ENCODE data around the gene C2CD4B.

Gene C2CD4B

DNA sequence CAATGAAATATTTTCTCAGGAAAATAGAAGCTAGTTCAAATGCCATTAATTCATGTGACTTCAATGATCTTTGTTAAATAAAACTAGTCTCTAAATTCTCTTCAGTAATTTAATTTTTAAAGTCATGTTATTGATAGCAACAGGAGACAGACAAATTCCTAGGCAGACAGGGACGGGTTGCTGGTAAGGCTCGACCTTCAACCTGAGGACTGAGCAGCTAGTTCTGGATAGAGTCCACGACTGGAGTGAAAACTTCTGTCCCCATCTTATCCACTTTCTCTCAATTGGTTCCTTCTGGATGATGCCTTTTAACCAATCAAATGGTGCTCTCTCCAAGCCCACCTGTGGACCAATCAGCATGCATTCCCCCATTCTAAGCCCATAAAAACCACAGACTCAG, 43.8 kb upstream of the C2CD4B start:
- H3K18ac ChIP-seq (ENCODE audit: low read length) = no peak overlapping the region
- H2AK5ac ChIP-seq (ENCODE audit: low read length) = no peak overlapping the region
- H3K23ac ChIP-seq (ENCODE audit: low read length) = no peak overlapping the region
- H2BK15ac ChIP-seq (replicated peaks; ENCODE audit: low read depth) = no peak overlapping the region
- WGBS (ENCODE audit: extremely low coverage, insufficient coverage, low lambda C conversion rate) = no CpG with 5 or more reads among the region's 3 CpGs
- H3K36me3 ChIP-seq (ENCODE audit: control insufficient read depth, insufficient read depth, low read length) = no peaks in the 10 kb centered on the region
- no peak overlapping the region for H3K4ac ChIP-seq (ENCODE audit: low read depth, low read length)
- no peaks in the 10 kb centered on the region for H3K79me1 ChIP-seq (ENCODE audit: low read length)
- H3K79me2 ChIP-seq (ENCODE audit: control insufficient read depth, insufficient read depth, low read length) = no peaks in the 10 kb centered on the region
- H3K56ac ChIP-seq (ENCODE audit: low read length) = no peak overlapping the region
- H3K4me2 ChIP-seq (ENCODE audit: low read length) = no peak overlapping the region
- no peak overlapping the region for H3K4me3 ChIP-seq (ENCODE audit: low read length)
- H3K9ac ChIP-seq (ENCODE audit: low read length) = no peak overlapping the region
- no peak overlapping the region for H2BK120ac ChIP-seq (ENCODE audit: low read depth, low read length)
- H3K27ac ChIP-seq (ENCODE audit: low read depth, low read length) = no peak overlapping the region
- no peaks in the 10 kb centered on the region for H3K27me3 ChIP-seq (ENCODE audit: insufficient read depth, low read length, poor library complexity)
- H2BK5ac ChIP-seq (ENCODE audit: low read length) = no peak overlapping the region
- no peak for DNase-seq
- H4K8ac ChIP-seq (ENCODE audit: low read depth, low read length) = no peak overlapping the region
- no peak overlapping the region for H4K5ac ChIP-seq (ENCODE audit: low read length)
- H3K4me1 ChIP-seq (ENCODE audit: control insufficient read depth, low read depth, low read length) = no peaks in the 10 kb centered on the region

- Histone ChIP-seq H2BK5ac (ENCODE audit: low read length) (no peak overlapping the region), H3K36me3 (ENCODE audit: control insufficient read depth, insufficient read depth, low read length) (no peaks in the 10 kb centered on the region), H3K79me2 (ENCODE audit: control insufficient read depth, insufficient read depth, low read length) (no peaks in the 10 kb centered on the region), H3K27ac (ENCODE audit: low read depth, low read length) (no peak overlapping the region), H4K8ac (ENCODE audit: low read depth, low read length) (no peak overlapping the region), H3K18ac (ENCODE audit: low read length) (no peak overlapping the region), H2AK5ac (ENCODE audit: low read length) (no peak overlapping the region), H2BK120ac (ENCODE audit: low read depth, low read length) (no peak overlapping the region), H3K4me1 (ENCODE audit: control insufficient read depth, low read depth, low read length) (no peaks in the 10 kb centered on the region), H3K4me3 (ENCODE audit: low read length) (no peak overlapping the region), H4K5ac (ENCODE audit: low read length) (no peak overlapping the region), H3K4me2 (ENCODE audit: low read length) (no peak overlapping the region), H3K27me3 (ENCODE audit: insufficient read depth, low read length, poor library complexity) (no peaks in the 10 kb centered on the region), H3K79me1 (ENCODE audit: low read length) (no peaks in the 10 kb centered on the region), H3K9ac (ENCODE audit: low read length) (no peak overlapping the region), H3K56ac (ENCODE audit: low read length) (no peak overlapping the region), H3K23ac (ENCODE audit: low read length) (no peak overlapping the region), H3K4ac (ENCODE audit: low read depth, low read length) (no peak overlapping the region), H2BK15ac (replicated peaks; ENCODE audit: low read depth) (no peak overlapping the region)
- DNase-seq = no peak
- no CpG with 5 or more reads among the region's 9 CpGs for WGBS (ENCODE audit: extremely low coverage, insufficient coverage, low lambda C conversion rate)
Measured at GRCh38 chr15:62208367-62208766, 43.3 kb upstream of the C2CD4B start.

GRCh38 chr15:62190675-62191074, 25.6 kb upstream of the C2CD4B start:
- no peak for DNase-seq
- Histone ChIP-seq H3K27ac (ENCODE audit: low read depth, low read length) (no peak overlapping the region), H4K5ac (ENCODE audit: low read length) (no peak overlapping the region), H4K8ac (ENCODE audit: low read depth, low read length) (no peak overlapping the region), H2BK5ac (ENCODE audit: low read length) (no peak overlapping the region), H2BK15ac (replicated peaks; ENCODE audit: low read depth) (no peak overlapping the region), H3K4me2 (ENCODE audit: low read length) (no peak overlapping the region), H3K27me3 (ENCODE audit: insufficient read depth, low read length, poor library complexity) (no peaks in the 10 kb centered on the region), H3K79me1 (ENCODE audit: low read length) (no peaks in the 10 kb centered on the region), H2BK120ac (ENCODE audit: low read depth, low read length) (no peak overlapping the region), H3K79me2 (ENCODE audit: control insufficient read depth, insufficient read depth, low read length) (no peaks in the 10 kb centered on the region), H3K4me3 (ENCODE audit: low read length) (no peak overlapping the region), H3K36me3 (ENCODE audit: control insufficient read depth, insufficient read depth, low read length) (no peaks in the 10 kb centered on the region), H3K23ac (ENCODE audit: low read length) (no peak overlapping the region), H3K9ac (ENCODE audit: low read length) (no peak overlapping the region), H3K4ac (ENCODE audit: low read depth, low read length) (no peak overlapping the region), H3K4me1 (ENCODE audit: control insufficient read depth, low read depth, low read length) (no peaks in the 10 kb centered on the region), H3K56ac (ENCODE audit: low read length) (no peak overlapping the region), H2AK5ac (ENCODE audit: low read length) (no peak overlapping the region), H3K18ac (ENCODE audit: low read length) (no peak overlapping the region)
- no CpG with 5 or more reads among the region's 2 CpGs for WGBS (ENCODE audit: extremely low coverage, insufficient coverage, low lambda C conversion rate)

GRCh38 chr15:62190274-62190673, 25.2 kb upstream of the C2CD4B start:
- no peak overlapping the region for H4K5ac ChIP-seq (ENCODE audit: low read length)
- H3K18ac ChIP-seq (ENCODE audit: low read length) = no peak overlapping the region
- H3K79me1 ChIP-seq (ENCODE audit: low read length) = no peaks in the 10 kb centered on the region
- H3K4me3 ChIP-seq (ENCODE audit: low read length) = no peak overlapping the region
- H3K56ac ChIP-seq (ENCODE audit: low read length) = no peak overlapping the region
- DNase-seq = peak; percentile 6
- no peaks in the 10 kb centered on the region for H3K36me3 ChIP-seq (ENCODE audit: control insufficient read depth, insufficient read depth, low read length)
- H3K4ac ChIP-seq (ENCODE audit: low read depth, low read length) = no peak overlapping the region
- no peak overlapping the region for H3K23ac ChIP-seq (ENCODE audit: low read length)
- H3K4me2 ChIP-seq (ENCODE audit: low read length) = no peak overlapping the region
- H3K9ac ChIP-seq (ENCODE audit: low read length) = no peak overlapping the region
- H3K27me3 ChIP-seq (ENCODE audit: insufficient read depth, low read length, poor library complexity) = no peaks in the 10 kb centered on the region
- no peak overlapping the region for H4K8ac ChIP-seq (ENCODE audit: low read depth, low read length)
- H2BK15ac ChIP-seq (replicated peaks; ENCODE audit: low read depth) = no peak overlapping the region
- WGBS (ENCODE audit: extremely low coverage, insufficient coverage, low lambda C conversion rate) = no CpG with 5 or more reads among the region's 2 CpGs
- H2BK5ac ChIP-seq (ENCODE audit: low read length) = no peak overlapping the region
- H3K4me1 ChIP-seq (ENCODE audit: control insufficient read depth, low read depth, low read length) = no peaks in the 10 kb centered on the region
- no peak overlapping the region for H3K27ac ChIP-seq (ENCODE audit: low read depth, low read length)
- no peaks in the 10 kb centered on the region for H3K79me2 ChIP-seq (ENCODE audit: control insufficient read depth, insufficient read depth, low read length)
- no peak overlapping the region for H2BK120ac ChIP-seq (ENCODE audit: low read depth, low read length)
- H2AK5ac ChIP-seq (ENCODE audit: low read length) = no peak overlapping the region

DNA sequence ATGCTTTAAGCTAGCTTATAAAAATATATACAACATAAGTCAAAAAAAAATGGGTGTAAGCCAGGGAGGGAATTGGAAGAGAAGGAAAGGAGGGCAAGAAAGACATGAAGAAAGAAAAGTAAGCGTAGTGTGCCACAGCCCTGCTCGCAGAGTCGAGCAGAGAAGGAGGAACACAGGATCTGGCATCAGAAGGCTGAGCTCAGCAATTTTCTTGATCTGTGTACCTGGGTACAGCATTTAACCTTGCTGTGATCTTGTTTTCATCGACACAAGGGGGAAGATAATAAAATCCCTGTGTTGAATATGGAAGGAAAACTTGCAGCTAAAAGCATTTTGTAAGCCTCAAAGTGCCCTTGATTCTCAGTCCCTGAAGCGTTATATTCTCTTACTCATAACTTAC, 23.7 kb upstream of the C2CD4B start:
- H3K79me2 ChIP-seq (ENCODE audit: control insufficient read depth, insufficient read depth, low read length) = no peaks in the 10 kb centered on the region
- no peak overlapping the region for H4K5ac ChIP-seq (ENCODE audit: low read length)
- DNase-seq = no peak
- H3K18ac ChIP-seq (ENCODE audit: low read length) = no peak overlapping the region
- H2BK120ac ChIP-seq (ENCODE audit: low read depth, low read length) = no peak overlapping the region
- H4K8ac ChIP-seq (ENCODE audit: low read depth, low read length) = no peak overlapping the region
- H3K9ac ChIP-seq (ENCODE audit: low read length) = no peak overlapping the region
- H3K4me2 ChIP-seq (ENCODE audit: low read length) = no peak overlapping the region
- H3K4me1 ChIP-seq (ENCODE audit: control insufficient read depth, low read depth, low read length) = no peaks in the 10 kb centered on the region
- H2BK15ac ChIP-seq (replicated peaks; ENCODE audit: low read depth) = no peak overlapping the region
- no peaks in the 10 kb centered on the region for H3K79me1 ChIP-seq (ENCODE audit: low read length)
- H3K4ac ChIP-seq (ENCODE audit: low read depth, low read length) = no peak overlapping the region
- no peaks in the 10 kb centered on the region for H3K36me3 ChIP-seq (ENCODE audit: control insufficient read depth, insufficient read depth, low read length)
- H3K27me3 ChIP-seq (ENCODE audit: insufficient read depth, low read length, poor library complexity) = no peaks in the 10 kb centered on the region
- no peak overlapping the region for H3K56ac ChIP-seq (ENCODE audit: low read length)
- H3K23ac ChIP-seq (ENCODE audit: low read length) = no peak overlapping the region
- H2BK5ac ChIP-seq (ENCODE audit: low read length) = no peak overlapping the region
- no CpG with 5 or more reads among the region's 5 CpGs for WGBS (ENCODE audit: extremely low coverage, insufficient coverage, low lambda C conversion rate)
- no peak overlapping the region for H3K4me3 ChIP-seq (ENCODE audit: low read length)
- H3K27ac ChIP-seq (ENCODE audit: low read depth, low read length) = no peak overlapping the region
- H2AK5ac ChIP-seq (ENCODE audit: low read length) = no peak overlapping the region

DNA sequence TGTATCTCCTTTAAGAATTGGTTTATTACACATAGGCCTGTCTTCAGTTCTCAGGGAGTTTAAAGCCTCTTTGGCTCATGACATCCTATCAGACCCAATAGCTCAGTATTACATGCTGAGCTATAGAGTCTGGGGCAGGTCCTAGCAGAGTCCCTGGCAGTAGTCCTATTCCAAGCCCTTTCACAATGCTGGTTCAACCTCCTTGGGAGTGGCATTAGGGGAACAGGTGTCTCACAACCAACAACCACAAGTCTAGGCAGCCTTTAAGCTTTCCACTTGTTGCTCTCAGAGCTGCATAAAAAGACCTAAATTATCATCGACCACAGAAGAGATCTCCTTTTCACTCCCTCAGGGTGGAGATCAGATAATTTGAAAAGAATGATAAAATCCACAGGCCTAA, 22.8 kb upstream of the C2CD4B start:
- Histone ChIP-seq H2BK120ac (ENCODE audit: low read depth, low read length) (no peak overlapping the region), H3K4me1 (ENCODE audit: control insufficient read depth, low read depth, low read length) (no peaks in the 10 kb centered on the region), H3K79me1 (ENCODE audit: low read length) (no peaks in the 10 kb centered on the region), H3K79me2 (ENCODE audit: control insufficient read depth, insufficient read depth, low read length) (no peaks in the 10 kb centered on the region), H4K5ac (ENCODE audit: low read length) (no peak overlapping the region), H3K4me3 (ENCODE audit: low read length) (no peak overlapping the region), H3K9ac (ENCODE audit: low read length) (no peak overlapping the region), H3K18ac (ENCODE audit: low read length) (no peak overlapping the region), H3K4me2 (ENCODE audit: low read length) (no peak overlapping the region), H2AK5ac (ENCODE audit: low read length) (no peak overlapping the region), H3K23ac (ENCODE audit: low read length) (no peak overlapping the region), H3K56ac (ENCODE audit: low read length) (no peak overlapping the region), H2BK5ac (ENCODE audit: low read length) (no peak overlapping the region), H4K8ac (ENCODE audit: low read depth, low read length) (no peak overlapping the region), H3K27ac (ENCODE audit: low read depth, low read length) (no peak overlapping the region), H3K27me3 (ENCODE audit: insufficient read depth, low read length, poor library complexity) (no peaks in the 10 kb centered on the region), H2BK15ac (replicated peaks; ENCODE audit: low read depth) (no peak overlapping the region), H3K4ac (ENCODE audit: low read depth, low read length) (no peak overlapping the region), H3K36me3 (ENCODE audit: control insufficient read depth, insufficient read depth, low read length) (no peaks in the 10 kb centered on the region)
- no peak for DNase-seq
- WGBS (ENCODE audit: extremely low coverage, insufficient coverage, low lambda C conversion rate) = no CpG with 5 or more reads among the region's 1 CpG
